Breast epithelium (tissue), 4 donors: ENCODE data around the gene CCNYL1. TPM values are rescaled to one million over a fixed set of nuclear protein-coding genes. Genes with fewer than 3 reads are reported as not detected.
A peak's percentile ranks its signal among the peaks of the same experiment; 100 is the strongest.

Source experiments
- DNase-seq, 2 donors: peaks; one replicate each; pipeline ENCODE4 v3.0.0-alpha.2; 2019; ENCODE audit warnings: low spot score in 2 of 2
- H3K27ac ChIP-seq, 2 donors: fragments of 200-600 bp; sonication (generic) in 1 of 2; one replicate each; pipeline ENCODE4 v1.5.1; 2016 to 2019; ENCODE audit warnings: mild to moderate bottlenecking in 1 of 2
- H3K27me3 ChIP-seq, 2 donors: fragments of 200-600 bp; sonication (generic) in 1 of 2; one replicate each; pipeline versions ENCODE4 v1.5.1 to v1.6.0; 2017 to 2019; ENCODE audit warnings: control low read depth in 1 of 2, mild to moderate bottlenecking in 1 of 2
- H3K36me3 ChIP-seq: fragments of 200-600 bp; one replicate; pipeline ENCODE4 v1.5.1; 2019
- H3K4me1 ChIP-seq, 2 donors: fragments of 200-600 bp; sonication (generic); one replicate each; pipeline ENCODE4 v1.5.1; 2016 to 2019; ENCODE audit warnings: control low read depth in 1 of 2
- H3K4me3 ChIP-seq, 3 donors: fragments of 200-600 bp; sonication (generic); 1 replicate in 2 of 3; 2 replicates in 1 of 3; pipeline ENCODE4 v1.5.1; 2016 to 2019; ENCODE audit warnings: mild to moderate bottlenecking in 3 of 3, moderate library complexity in 2 of 3
- H3K9me3 ChIP-seq, 2 donors: fragments of 200-600 bp; sonication (generic) in 1 of 2; one replicate each; pipeline ENCODE4 v1.5.1; 2016 to 2019; ENCODE audit warnings: control low read depth in 1 of 2
- CTCF ChIP-seq, 3 donors: fragments of 450-650 bp; IDR thresholded peaks; one replicate each; pipeline ENCODE4 v1.5.1; 2016 to 2017; ENCODE audit warnings: antibody characterized with exemption in 3 of 3, mild to moderate bottlenecking in 3 of 3, moderate library complexity in 3 of 3
- POLR2A ChIP-seq: fragments of 450-650 bp; IDR thresholded peaks from one replicate; pipeline ENCODE4 v1.6.1; 2016; ENCODE audit warnings: antibody characterized with exemption, mild to moderate bottlenecking, moderate library complexity
- POLR2AphosphoS5 ChIP-seq, 3 donors: sonication (generic); formaldehyde crosslinking; IDR thresholded peaks; one replicate each; pipeline ENCODE4 v1.6.1; 2017; ENCODE audit warnings: antibody characterized with exemption in 3 of 3
- intact Hi-C: fragments of 100-400 bp; cut with DNase I; formaldehyde crosslinking; loops from one replicate; pipeline ENCODE4 v1.15.1; 2023; ENCODE audit warnings: low total_unique reads
- total RNA-seq, 3 donors: library from RNA; depleted of rRNA; stranded (reverse); fragments of >200 nt; gene quantifications; one replicate each; pipeline ENCODE4 v1.1.0, GENCODE V29; 2016

Gene CCNYL1
- 10 to 100 TPM in 2 of 3 donors, 1 to 10 TPM in 1; 10.0 to 17.4 (median 11.8) TPM for total RNA-seq

GRCh38 chr2:207710814-207711740 lies at the start of gene CCNYL1:
TSS of gene CCNYL1 (plus strand) at chr2:207711640. CDS start at chr2:207711897, 257 bp downstream.
- peak within 1 kb of the TSS; percentile 86 to 97 (median 87) for H3K4me3 ChIP-seq
- no peaks in the 10 kb centered on the region for H3K27me3 ChIP-seq
- peak within 1 kb of the TSS; percentile 70 to 93 for H3K27ac ChIP-seq
- intact Hi-C loops: loop anchor here (2.0 kb wide), 1 partner anchor 54 kb away; no protein-coding TSS in a partner anchor
- no peaks in the 10 kb centered on the region for H3K36me3 ChIP-seq
- peak; percentile 19 for TF ChIP-seq POLR2A
- TF ChIP-seq CTCF (IDR thresholded peaks at IDR 0.05): peak; percentile 18 to 54 (median 42)
- peak in 1 of 3 donors; percentile 63 for TF ChIP-seq POLR2AphosphoS5 (IDR thresholded peaks at IDR 0.05)
- DNase-seq: peak; percentile 98 to 99
- H3K9me3 ChIP-seq: no peaks in the 10 kb centered on the region
- H3K4me1 ChIP-seq: no peaks in the 10 kb centered on the region

GRCh38 chr2:207662203-207662602 lies 49.2 kb upstream of the CCNYL1 start:
- Histone ChIP-seq H3K9me3 (no peaks in the 10 kb centered on the region), H3K27me3 (no peaks in the 10 kb centered on the region), H3K27ac (no peak overlapping the region), H3K36me3 (no peaks in the 10 kb centered on the region), H3K4me1 (no peaks in the 10 kb centered on the region), H3K4me3 (no peak overlapping the region)
- intact Hi-C loops: no loop called here
- TF ChIP-seq POLR2AphosphoS5 (IDR thresholded peaks at IDR 0.05) (no peak), CTCF (IDR thresholded peaks at IDR 0.05) (no peak), POLR2A (no peak)
- no peak for DNase-seq

GRCh38 chr2:207663870-207664545 lies 47.4 kb upstream of the CCNYL1 start:
- Histone ChIP-seq H3K27ac (no peak overlapping the region), H3K4me1 (no peaks in the 10 kb centered on the region), H3K27me3 (no peaks in the 10 kb centered on the region), H3K36me3 (no peaks in the 10 kb centered on the region), H3K4me3 (no peak overlapping the region), H3K9me3 (no peaks in the 10 kb centered on the region)
- intact Hi-C loops: no loop called here
- TF ChIP-seq POLR2AphosphoS5 (IDR thresholded peaks at IDR 0.05) (no peak), CTCF (IDR thresholded peaks at IDR 0.05) (no peak), POLR2A (no peak)
- DNase-seq: no peak

- no peak for DNase-seq
- H3K9me3 ChIP-seq: no peaks in the 10 kb centered on the region
- intact Hi-C loops: no loop called here
- TF ChIP-seq CTCF (IDR thresholded peaks at IDR 0.05) (no peak), POLR2AphosphoS5 (IDR thresholded peaks at IDR 0.05) (no peak), POLR2A (no peak)
- H3K36me3 ChIP-seq: no peaks in the 10 kb centered on the region
- H3K4me3 ChIP-seq: no peak overlapping the region
- H3K27me3 ChIP-seq: no peaks in the 10 kb centered on the region
- no peaks in the 10 kb centered on the region for H3K4me1 ChIP-seq
- no peak overlapping the region for H3K27ac ChIP-seq
Observed at GRCh38 chr2:207670887-207671286, 40.6 kb upstream of the CCNYL1 start.

GRCh38 chr2:207673431-207673830 lies 38.0 kb upstream of the CCNYL1 start:
- intact Hi-C loops: no loop called here
- Histone ChIP-seq H3K27me3 (no peaks in the 10 kb centered on the region), H3K27ac (no peak overlapping the region), H3K4me1 (no peaks in the 10 kb centered on the region), H3K36me3 (no peaks in the 10 kb centered on the region), H3K9me3 (no peaks in the 10 kb centered on the region), H3K4me3 (no peak overlapping the region)
- no peak for DNase-seq
- TF ChIP-seq POLR2A: no peak
- no peak for TF ChIP-seq CTCF (IDR thresholded peaks at IDR 0.05)
- TF ChIP-seq POLR2AphosphoS5 (IDR thresholded peaks at IDR 0.05): no peak
